GM12878 (cell line): ENCODE results near the gene ART3. TPM values are rescaled to one million over a fixed set of nuclear protein-coding genes. Genes with fewer than 3 reads are reported as not detected.

Experiments
- ATAC-seq: fragments of 200-7000 bp; cut with Tn5 transposase; 3 replicates; pipeline ENCODE4 v1.9.1; 2020; ENCODE audit warnings: mild to moderate bottlenecking, moderate library complexity
- BruUV-seq: library from RNA; stranded (reverse); fragments of 400-500 nt; replicated peaks from 2 replicates; lab custom pipeline; 2021; lab: Mats Ljungman, UMichigan
- CTCF ChIA-PET: fragments of 300-600 bp; sonication (Branson Sonifier 250); formaldehyde crosslinking; extraction: SDS; loops from one replicate; lab custom pipeline; 2021; ENCODE audit warnings: inconsistent platforms; lab: Yijun Ruan, JAX
- POLR2A ChIA-PET: fragments of 350-600 bp; formaldehyde crosslinking; extraction: SDS; loops from one replicate; lab custom pipeline; 2021; ENCODE audit warnings: inconsistent platforms; lab: Charles Lee
- RAD21 ChIA-PET: fragments of 300-600 bp; sonication (Branson Sonifier 250); formaldehyde crosslinking; loops from one replicate; lab custom pipeline; 2023; ENCODE audit warnings: antibody characterized with exemption; ENCODE audit not compliant: unreplicated experiment; lab: Charles Lee
- SMC1A ChIA-PET: fragments of 300-600 bp; sonication (Branson Sonifier 250); formaldehyde crosslinking; loops from one replicate; lab custom pipeline; 2023; ENCODE audit not compliant: unreplicated experiment, uncharacterized antibody; lab: Charles Lee
- DNase-seq: peaks from one replicate; pipeline ENCODE4 v3.0.0-alpha.2; 2011; ENCODE audit warnings: low read depth, low spot score
- FAIRE-seq: peaks from 3 replicates; lab custom pipeline; 2011; peaks lifted over from hg19 to GRCh38; lab: Jason Lieb, UNC
- H2AFZ ChIP-seq: 2 replicates; pipeline ENCODE4 v1.6.0; 2011; ENCODE audit warnings: low read depth, low read length, control low read depth; ENCODE audit not compliant: control insufficient read depth
- H3K27ac ChIP-seq: 2 replicates; pipeline ENCODE4 v1.5.1; 2011; ENCODE audit warnings: control low read depth; ENCODE audit not compliant: control insufficient read depth, insufficient read depth
- H3K27me3 ChIP-seq, 2 experiments: replicated peaks in 1 of 2; 2 replicates each; pipeline versions ENCODE4 v1.6.0 to v1.6.1; 2011; ENCODE audit warnings: low read length in 1 of 2; ENCODE audit not compliant: control insufficient read depth in 2 of 2, insufficient read depth in 2 of 2
- H3K36me3 ChIP-seq, 2 experiments: 2 replicates each; pipeline ENCODE4 v1.5.1; 2011; ENCODE audit warnings: low read length in 1 of 2; ENCODE audit not compliant: control insufficient read depth in 2 of 2, insufficient read depth in 2 of 2
- H3K4me1 ChIP-seq: 2 replicates; pipeline ENCODE4 v1.6.1; 2011; ENCODE audit warnings: mild to moderate bottlenecking, low read length, moderate library complexity, mixed read lengths; ENCODE audit not compliant: control insufficient read depth, insufficient read depth
- H3K4me2 ChIP-seq: 2 replicates; pipeline ENCODE4 v1.6.0; 2011; ENCODE audit warnings: control low read depth; ENCODE audit not compliant: control insufficient read depth, insufficient read depth
- H3K4me3 ChIP-seq: fragments of 200-600 bp; sonication (generic); 2 replicates; pipeline ENCODE4 v1.5.1; 2016
- H3K79me2 ChIP-seq: 2 replicates; pipeline ENCODE4 v1.6.0; 2011; ENCODE audit warnings: low read length; ENCODE audit not compliant: control insufficient read depth, insufficient read depth
- H3K9ac ChIP-seq: 2 replicates; pipeline ENCODE4 v1.8.0; 2011; ENCODE audit warnings: low read length, control low read depth, mixed read lengths; ENCODE audit not compliant: control insufficient read depth, insufficient read depth
- H3K9me3 ChIP-seq: replicated peaks from 3 replicates; pipeline ENCODE4 v1.5.1; 2011; ENCODE audit warnings: mild to moderate bottlenecking, low read length; ENCODE audit not compliant: control insufficient read depth, insufficient read depth
- H4K20me1 ChIP-seq: 2 replicates; pipeline ENCODE4 v1.6.0; 2011; ENCODE audit not compliant: control insufficient read depth, insufficient read depth
- E2F8 ChIP-seq: fragments of 450-650 bp; IDR thresholded peaks from 2 replicates; pipeline ENCODE4 v1.6.1; 2018; ENCODE audit warnings: mild to moderate bottlenecking, low read depth, moderate library complexity; ENCODE audit not compliant: partially characterized antibody
- FOXK2 ChIP-seq: fragments of 450-650 bp; IDR thresholded peaks from 2 replicates; pipeline ENCODE4 v1.6.1; 2017; ENCODE audit warnings: mild to moderate bottlenecking, moderate library complexity
- LARP7 ChIP-seq: fragments of 450-650 bp; IDR thresholded peaks from 2 replicates; pipeline ENCODE4 v1.6.1; 2017; ENCODE audit warnings: mild to moderate bottlenecking
- MTA3 ChIP-seq: IDR thresholded peaks from 2 replicates; pipeline ENCODE4 v1.6.1; 2012; ENCODE audit warnings: low read length, inconsistent platforms, borderline replicate concordance
- NFXL1 ChIP-seq: fragments of 450-650 bp; IDR thresholded peaks from 2 replicates; pipeline ENCODE4 v1.6.1; 2017; ENCODE audit warnings: antibody characterized with exemption, mild to moderate bottlenecking, borderline replicate concordance
- PAX5 ChIP-seq: IDR thresholded peaks from 2 replicates; pipeline ENCODE4 v1.6.1; 2011; ENCODE audit warnings: low read depth, low read length, borderline replicate concordance
- POLR2AphosphoS5 ChIP-seq: IDR thresholded peaks from 2 replicates; pipeline ENCODE4 v1.6.1; 2011; ENCODE audit warnings: mild to moderate bottlenecking, low read length, inconsistent platforms
- RELB ChIP-seq: fragments of 450-650 bp; IDR thresholded peaks from 2 replicates; pipeline ENCODE4 v1.6.1; 2017; ENCODE audit warnings: low read depth, mild to moderate bottlenecking, moderate library complexity
- SIN3A ChIP-seq: IDR thresholded peaks from 2 replicates; pipeline ENCODE4 v1.6.1; 2012; ENCODE audit warnings: low read depth, low read length, improper control_type of control experiment
- SMAD5 ChIP-seq: IDR thresholded peaks from 2 replicates; pipeline ENCODE4 v1.6.1; 2016; ENCODE audit warnings: antibody characterized with exemption, low read depth
- WGBS: methylation state at CpG from one replicate; pipeline ENCODE4 v1.1.6; 2016; ENCODE audit warnings: low lambda C conversion rate; ENCODE audit not compliant: insufficient replicate concordance, insufficient coverage; ENCODE audit errors: missing lambda C conversion rate; 5-methylcytosine and 5-hydroxymethylcytosine counted together
- in situ Hi-C: fragments of 300-500 bp; cut with MboI; formaldehyde crosslinking; loops from 9 replicates; pipeline ENCODE4 v1.14.3; 2018; ENCODE audit warnings: mixed read lengths
- intact Hi-C: fragments of 100-400 bp; cut with micrococcal nuclease; formaldehyde crosslinking; loops from one replicate; pipeline ENCODE4 v1.14.2; 2022; ENCODE audit not compliant: unreplicated experiment
- polyA plus RNA-seq, 11 experiments: library from polyadenylated mRNA; depleted of rRNA in 4 of 11; unstranded in 6 of 11; stranded (reverse) in 5 of 11; fragments of >200 nt; fragmentation: Nextera tagmentation in 4 of 11; fragmentation: Illumina TruSeq in 1 of 11; extraction: Ambion mirVana in 4 of 11; extraction: Trizol in 1 of 11; gene quantifications; 1 replicate in 1 of 11; 2 replicates in 10 of 11; pipeline versions ENCODE4 v1.2.1 to v1.2.3, GENCODE V29; 2011 to 2016; ENCODE audit warnings: inconsistent platforms in 2 of 11, missing spikeins in 2 of 11, low read depth in 1 of 11
- total RNA-seq, 4 experiments: library from RNA; depleted of rRNA in 3 of 4; stranded (reverse); fragments of >200 nt in 3 of 4; fragmentation: Illumina TruSeq in 1 of 4; extraction: Trizol in 1 of 4; gene quantifications; 2 replicates each; pipeline versions ENCODE4 v1.2.1 to v1.2.3, GENCODE V29; 2013 to 2021
- TF ChIP-seq, protein P1 (sequence below): fragments of 450-650 bp; IDR thresholded peaks from 2 replicates; pipeline ENCODE4 v1.6.1; 2017; ENCODE audit warnings: mild to moderate bottlenecking
- TF ChIP-seq, protein P2 (sequence below): fragments of 450-650 bp; formaldehyde crosslinking; IDR thresholded peaks from 2 replicates; pipeline ENCODE4 v1.4.0; 2022; ENCODE audit warnings: mild to moderate bottlenecking, moderate library complexity

The ART3 gene
- total and polyA plus RNA-seq, 10 of the 15 experiments (the other 5 are each of a cell fraction or from before 2014, with no cell fraction given) = 0.18 to 0.50 (median 0.26) TPM; not detected in 6

GRCh38 chr4:76061421-76061820, 13.1 kb upstream of the ART3 start (continued):
- TF ChIP-seq LARP7 = no peak
- TF ChIP-seq SMAD5 = no peak
- no peak for TF ChIP-seq FOXK2
- TF ChIP-seq, protein P1, sequence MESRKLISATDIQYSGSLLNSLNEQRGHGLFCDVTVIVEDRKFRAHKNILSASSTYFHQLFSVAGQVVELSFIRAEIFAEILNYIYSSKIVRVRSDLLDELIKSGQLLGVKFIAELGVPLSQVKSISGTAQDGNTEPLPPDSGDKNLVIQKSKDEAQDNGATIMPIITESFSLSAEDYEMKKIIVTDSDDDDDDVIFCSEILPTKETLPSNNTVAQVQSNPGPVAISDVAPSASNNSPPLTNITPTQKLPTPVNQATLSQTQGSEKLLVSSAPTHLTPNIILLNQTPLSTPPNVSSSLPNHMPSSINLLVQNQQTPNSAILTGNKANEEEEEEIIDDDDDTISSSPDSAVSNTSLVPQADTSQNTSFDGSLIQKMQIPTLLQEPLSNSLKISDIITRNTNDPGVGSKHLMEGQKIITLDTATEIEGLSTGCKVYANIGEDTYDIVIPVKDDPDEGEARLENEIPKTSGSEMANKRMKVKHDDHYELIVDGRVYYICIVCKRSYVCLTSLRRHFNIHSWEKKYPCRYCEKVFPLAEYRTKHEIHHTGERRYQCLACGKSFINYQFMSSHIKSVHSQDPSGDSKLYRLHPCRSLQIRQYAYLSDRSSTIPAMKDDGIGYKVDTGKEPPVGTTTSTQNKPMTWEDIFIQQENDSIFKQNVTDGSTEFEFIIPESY = no peak
- no peak for TF ChIP-seq PAX5
- TF ChIP-seq SIN3A = no peak
- TF ChIP-seq, protein P2, sequence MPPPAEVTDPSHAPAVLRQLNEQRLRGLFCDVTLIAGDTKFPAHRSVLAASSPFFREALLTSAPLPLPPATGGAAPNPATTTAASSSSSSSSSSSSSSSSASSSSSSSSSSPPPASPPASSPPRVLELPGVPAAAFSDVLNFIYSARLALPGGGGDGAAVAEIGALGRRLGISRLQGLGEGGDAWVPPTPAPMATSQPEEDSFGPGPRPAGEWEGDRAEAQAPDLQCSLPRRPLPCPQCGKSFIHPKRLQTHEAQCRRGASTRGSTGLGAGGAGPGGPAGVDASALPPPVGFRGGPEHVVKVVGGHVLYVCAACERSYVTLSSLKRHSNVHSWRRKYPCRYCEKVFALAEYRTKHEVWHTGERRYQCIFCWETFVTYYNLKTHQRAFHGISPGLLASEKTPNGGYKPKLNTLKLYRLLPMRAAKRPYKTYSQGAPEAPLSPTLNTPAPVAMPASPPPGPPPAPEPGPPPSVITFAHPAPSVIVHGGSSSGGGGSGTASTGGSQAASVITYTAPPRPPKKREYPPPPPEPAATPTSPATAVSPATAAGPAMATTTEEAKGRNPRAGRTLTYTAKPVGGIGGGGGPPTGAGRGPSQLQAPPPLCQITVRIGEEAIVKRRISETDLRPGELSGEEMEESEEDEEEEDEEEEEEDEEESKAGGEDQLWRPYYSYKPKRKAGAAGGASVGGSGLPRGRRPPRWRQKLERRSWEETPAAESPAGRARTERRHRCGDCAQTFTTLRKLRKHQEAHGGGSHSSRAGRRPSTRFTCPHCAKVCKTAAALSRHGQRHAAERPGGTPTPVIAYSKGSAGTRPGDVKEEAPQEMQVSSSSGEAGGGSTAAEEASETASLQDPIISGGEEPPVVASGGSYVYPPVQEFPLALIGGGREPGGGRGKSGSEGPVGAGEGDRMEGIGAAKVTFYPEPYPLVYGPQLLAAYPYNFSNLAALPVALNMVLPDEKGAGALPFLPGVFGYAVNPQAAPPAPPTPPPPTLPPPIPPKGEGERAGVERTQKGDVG (CRISPR knock-in tag) = no peak

- Histone ChIP-seq H3K27me3 (peaks cover 0 to 3% of the 10 kb centered on the region in 2 experiments; a peak in 3 of 4 replicates), H3K36me3 (no peaks in the 10 kb centered on the region), H4K20me1 (no peaks in the 10 kb centered on the region), H3K9ac (no peak overlapping the region), H3K4me1 (peaks cover 11% of the 10 kb centered on the region; the same call in 1 of the 2 replicates), H3K79me2 (no peaks in the 10 kb centered on the region), H3K27ac (no peak overlapping the region), H2AFZ (no peak overlapping the region), H3K4me3 (no peak overlapping the region), H3K4me2 (0 out of 2 replicates have a peak overlapping the region, but pooled peaks have one; percentile 4), H3K9me3 (no peaks in the 10 kb centered on the region)
- intact Hi-C loops = no loop called here
- 0% methylated on average over 1 of the region's 1 CpG for WGBS
- BruUV-seq = no TSS peak
- in situ Hi-C loops = no loop called here
- FAIRE-seq = peak; percentile 18
- RAD21 ChIA-PET = interaction anchor here (0.6 to 2.7 kb wide), 7 partner anchors 8 to 548 kb away, joined by 3 to 27 read pairs (median 6); partner anchors contain the start of gene SDAD1
- peak; percentile 78 for ATAC-seq
- DNase-seq = no peak
- CTCF ChIA-PET = interaction anchor here (1.0 to 5.4 kb wide), 10 partner anchors 8 to 166 kb away, joined by 3 to 95 read pairs (median 6); partner anchors contain the start of gene SDAD1
- SMC1A ChIA-PET = interaction anchor here (0.9 to 8.0 kb wide), 10 partner anchors 8 to 87 kb away, joined by 3 to 95 read pairs (median 4); partner anchors contain the start of gene SDAD1
- POLR2A ChIA-PET = interaction anchor here (0.8 to 0.9 kb wide), 2 partner anchors 8 to 86 kb away, joined by 4 to 5 read pairs; partner anchors contain the start of gene NUP54
- TF ChIP-seq RELB = 0 out of 2 replicates have a peak, but pooled peaks have one; percentile 34
- TF ChIP-seq E2F8 = no peak
- no peak for TF ChIP-seq POLR2AphosphoS5
- no peak for TF ChIP-seq MTA3
- TF ChIP-seq NFXL1 = no peak
These were observed 12.5 kb upstream of the ART3 start for GRCh38 chr4:76061982-76062381.
